Measurements from ENCODE around the gene OR2V1. TPM values are rescaled to one million over a fixed set of nuclear protein-coding genes. Genes with fewer than 3 reads are reported as not detected.

Gene OR2V1
- total RNA-seq, 1 experiment from 2014 or later, result not detected

- CTCF ChIA-PET, result no interaction called here
- Histone ChIP-seq H3K79me2 (ENCODE audit: insufficient read depth, low read length) (no peaks in the 10 kb centered on the region), H3K9me3 (ENCODE audit: control insufficient read depth in 1 of 2, insufficient read depth in 1 of 2, low read depth in 1 of 2, low read length in 2 of 2) (0 out of 4 replicates have a peak, but pooled peaks cover 0 to 2% of the 10 kb centered on the region in 2 experiments), H3K36me3 (ENCODE audit: control insufficient read depth in 1 of 2, insufficient read depth in 2 of 2, low read length in 2 of 2) (no peaks in the 10 kb centered on the region), H3K4me2 (ENCODE audit: low read length) (no peak overlapping the region), H3K9ac (ENCODE audit: low read length) (no peak overlapping the region), H3K27ac (ENCODE audit: low read depth, low read length) (no peak overlapping the region), H3K4me3 (replicated peaks in 1 of 2; ENCODE audit: low read depth in 1 of 2, low read length in 2 of 2) (no peak overlapping the region), H3K27me3 (ENCODE audit: insufficient read depth, low read length) (no peaks in the 10 kb centered on the region), H3K4me1 (ENCODE audit: control insufficient read depth in 1 of 2, insufficient read depth in 2 of 2, low read length in 2 of 2) (no peaks in the 10 kb centered on the region), H2AFZ (ENCODE audit: low read depth, low read length, poor library complexity, severe bottlenecking) (no peak overlapping the region), H4K20me1 (ENCODE audit: insufficient read depth) (no peaks in the 10 kb centered on the region), H3K9me2 (ENCODE audit: insufficient read depth) (no peaks in the 10 kb centered on the region)
- TF ChIP-seq EZH2phosphoT487 (IDR thresholded peaks at IDR 0.05; ENCODE audit: borderline replicate concordance) (no peak), CEBPB (IDR thresholded peaks at IDR 0.05; ENCODE audit: low read depth) (no peak), SIN3A (IDR thresholded peaks at IDR 0.05; ENCODE audit: low read depth) (no peak), ZBTB33 (IDR thresholded peaks at IDR 0.05; ENCODE audit: extremely low read depth, insufficient replicate concordance, low read length) (no peak), YY1 (IDR thresholded peaks at IDR 0.05; ENCODE audit: extremely low read depth, insufficient replicate concordance, low read depth, low read length) (no peak), JUND (IDR thresholded peaks at IDR 0.05) (no peak), ZFX (IDR thresholded peaks at IDR 0.05) (no peak), SRF (IDR thresholded peaks at IDR 0.05; ENCODE audit: low read depth) (no peak), EZH2 (IDR thresholded peaks at IDR 0.05) (no peak), POLR2AphosphoS5 (IDR thresholded peaks at IDR 0.05; ENCODE audit: low read depth, low read length) (no peak), ZNF274 (IDR thresholded peaks at IDR 0.05; ENCODE audit: low read depth, low read length) (no peak), ATF3 (IDR thresholded peaks at IDR 0.05) (no peak), SP1 (IDR thresholded peaks at IDR 0.05; ENCODE audit: low read depth) (no peak), FOSL1 (IDR thresholded peaks at IDR 0.05; ENCODE audit: low read depth) (no peak), EGR1 (IDR thresholded peaks at IDR 0.05; ENCODE audit: low read depth) (no peak), POLR2A (IDR thresholded peaks at IDR 0.05; ENCODE audit: borderline replicate concordance, extremely low read depth, insufficient read depth, insufficient read length) (no peak), CBX3 (IDR thresholded peaks at IDR 0.05; ENCODE audit: low read depth) (no peak), MAX (IDR thresholded peaks at IDR 0.05) (no peak)
- ATAC-seq (no peak), DNase-seq (ENCODE audit: low read depth, low spot score) (no peak)
- BruUV-seq (replicated peaks), result no TSS peak
- intact Hi-C loops (cut with micrococcal nuclease), result loop anchor here (10.0 kb wide), 1 partner anchor 105 kb away; the partner anchor contains the start of gene BTNL9
- RAD21 ChIA-PET (ENCODE audit: low non-redundant PET in 1 of 2, low total read pairs in 2 of 2, uncharacterized antibody in 2 of 2, unreplicated experiment in 2 of 2), result no interaction called here
- POLR2A ChIA-PET, result no interaction called here
Measured at GRCh38 chr5:181149806-181150733, 19.1 kb upstream of the OR2V1 start.
